B cell (primary cell): ENCODE measurements around the gene MAP2K6. TPM values are rescaled to one million over a fixed set of nuclear protein-coding genes. Genes with fewer than 3 reads are reported as not detected.

Experiments used
- ATAC-seq: fragments of 200-7000 bp; cut with Tn5 transposase; one replicate; pipeline ENCODE4 v1.10.0; 2021; ENCODE audit warnings: low read depth, mild to moderate bottlenecking, moderate number of reproducible peaks, moderate library complexity
- CTCF ChIA-PET: fragments of 350-600 bp; sonication (Branson Sonifier 250); formaldehyde crosslinking; loops from one replicate; lab custom pipeline; 2021; ENCODE audit warnings: antibody characterized with exemption, inconsistent platforms; lab: Charles Lee
- POLR2A ChIA-PET: fragments of 350-600 bp; sonication (Branson Sonifier 250); formaldehyde crosslinking; loops from one replicate; lab custom pipeline; 2021; ENCODE audit warnings: antibody characterized with exemption; lab: Charles Lee
- DNase-seq: peaks from one replicate; pipeline ENCODE4 v3.0.0; 2013
- H2AFZ ChIP-seq: 2 replicates; pipeline ENCODE4 v1.6.1; 2012; ENCODE audit warnings: mild to moderate bottlenecking, low read depth, low read length; ENCODE audit not compliant: insufficient read depth, poor library complexity, severe bottlenecking
- H3K27ac ChIP-seq, 2 donors: 1 replicate in 1 of 2; 2 replicates in 1 of 2; pipeline ENCODE4 v1.5.1; 2012 to 2013; ENCODE audit warnings: low read length in 2 of 2, mild to moderate bottlenecking in 2 of 2, moderate library complexity in 1 of 2
- H3K27me3 ChIP-seq, 4 experiments: fragments of 200-600 bp in 1 of 4; sonication (generic) in 1 of 4; replicated peaks in 1 of 4; 1 replicate in 2 of 4; 2 replicates in 2 of 4; pipeline versions ENCODE4 v1.6.1 to v1.7.0; 2013 to 2016; ENCODE audit warnings: low read length in 3 of 4, mild to moderate bottlenecking in 2 of 4, mixed read lengths in 1 of 4, moderate library complexity in 1 of 4; ENCODE audit not compliant: insufficient read depth in 4 of 4, control insufficient read depth in 3 of 4; ENCODE audit errors: control extremely low read depth in 1 of 4
- H3K36me3 ChIP-seq, 2 experiments: replicated peaks in 1 of 2; 1 replicate in 1 of 2; 2 replicates in 1 of 2; pipeline versions ENCODE4 v1.6.1 to v1.7.1; 2013; ENCODE audit warnings: low read length in 1 of 2; ENCODE audit not compliant: insufficient read depth in 2 of 2, control insufficient read depth in 1 of 2; ENCODE audit errors: control extremely low read depth in 1 of 2, extremely low read depth in 1 of 2
- H3K4me1 ChIP-seq, 2 donors: fragments of 200-600 bp in 1 of 2; sonication (generic) in 1 of 2; 1 replicate in 1 of 2; 2 replicates in 1 of 2; pipeline versions ENCODE4 v1.5.1 to v1.6.1; 2013 to 2017; ENCODE audit warnings: low read length in 2 of 2; ENCODE audit not compliant: control insufficient read depth in 2 of 2, insufficient read depth in 2 of 2
- H3K4me2 ChIP-seq: replicated peaks from 2 replicates; pipeline ENCODE3; 2012; ENCODE audit warnings: mild to moderate bottlenecking, low read depth, low read length; ENCODE audit not compliant: poor library complexity, severe bottlenecking
- H3K4me3 ChIP-seq, 5 experiments: fragments of 200-600 bp in 1 of 5; sonication (generic) in 1 of 5; 1 replicate in 3 of 5; 2 replicates in 2 of 5; pipeline versions ENCODE4 v1.5.1 to v1.7.0; 2011 to 2016; ENCODE audit warnings: low read length in 4 of 5, mild to moderate bottlenecking in 4 of 5, low read depth in 2 of 5, control low read depth in 1 of 5, moderate library complexity in 1 of 5; ENCODE audit not compliant: insufficient read depth in 1 of 5; ENCODE audit errors: control extremely low read depth in 1 of 5, extremely low read depth in 1 of 5
- H3K79me2 ChIP-seq: fragments of 200-600 bp; sonication (generic); one replicate; pipeline ENCODE4 v1.6.0; 2016; ENCODE audit warnings: low read length; ENCODE audit not compliant: control insufficient read depth, insufficient read depth
- H3K9ac ChIP-seq: fragments of 200-600 bp; sonication (generic); 2 replicates; pipeline ENCODE4 v1.6.1; 2017; ENCODE audit warnings: mild to moderate bottlenecking, low read length, moderate library complexity
- H3K9me3 ChIP-seq, 3 donors: one replicate each; pipeline versions ENCODE4 v1.6.1 to v1.7.1; 2013; ENCODE audit warnings: low read length in 2 of 3; ENCODE audit not compliant: control insufficient read depth in 2 of 3, insufficient read depth in 1 of 3; ENCODE audit errors: control extremely low read depth in 1 of 3
- H4K20me1 ChIP-seq: 2 replicates; pipeline ENCODE4 v1.6.0; 2012; ENCODE audit warnings: mild to moderate bottlenecking, low read length; ENCODE audit not compliant: insufficient read depth, control insufficient read depth, poor library complexity, severe bottlenecking
- H3K27ac Mint-ChIP-seq: one replicate; pipeline ENCODE4 v1.8.0; 2021; ENCODE audit warnings: mixed read lengths
- H3K27me3 Mint-ChIP-seq: one replicate; pipeline ENCODE4 v1.8.0; 2021; ENCODE audit warnings: mixed read lengths
- H3K4me1 Mint-ChIP-seq: one replicate; pipeline ENCODE4 v1.8.0; 2021; ENCODE audit warnings: mixed read lengths
- H3K4me3 Mint-ChIP-seq: one replicate; pipeline ENCODE4 v1.8.0; 2021; ENCODE audit warnings: mixed read lengths
- H3K9me3 Mint-ChIP-seq: one replicate; pipeline ENCODE4 v1.8.0; 2022; ENCODE audit warnings: mixed read lengths; ENCODE audit not compliant: insufficient read depth
- CTCF ChIP-seq: fragments of 200-600 bp; IDR thresholded peaks from one replicate; pipeline ENCODE4 v1.8.0; 2022; ENCODE audit warnings: antibody characterized with exemption, mild to moderate bottlenecking
- EZH2 ChIP-seq: IDR thresholded peaks from 2 replicates; pipeline ENCODE4 v1.6.1; 2012; ENCODE audit warnings: borderline replicate concordance, low read depth, mild to moderate bottlenecking, moderate library complexity, low read length; ENCODE audit not compliant: insufficient read depth, poor library complexity, severe bottlenecking
- WGBS: methylation state at CpG from one replicate; pipeline ENCODE4 v1.1.5; 2013; ENCODE audit warnings: missing lambda C conversion rate; ENCODE audit not compliant: insufficient coverage; 5-methylcytosine and 5-hydroxymethylcytosine counted together
- intact Hi-C: fragments of 100-400 bp; cut with micrococcal nuclease; formaldehyde crosslinking; loops from one replicate; pipeline ENCODE4 v1.10.0; 2022
- polyA plus RNA-seq: library from polyadenylated mRNA; depleted of rRNA; stranded (reverse); fragments of >200 nt; gene quantifications from 2 replicates; pipeline ENCODE4 v1.2.3, GENCODE V29; 2012
- total RNA-seq, 2 donors: library from RNA; stranded (reverse); fragments of 120-200 nt in 1 of 2; gene quantifications; 1 replicate in 1 of 2; 2 replicates in 1 of 2; pipeline versions ENCODE4 v1.2.3 to v1.2.4, GENCODE V29; 2013 to 2022

Gene MAP2K6
- total and polyA plus RNA-seq, 2 donors (not counting 1 experiment from before 2014, with no cell fraction given), result 2.4 to 7.7 TPM

DNA sequence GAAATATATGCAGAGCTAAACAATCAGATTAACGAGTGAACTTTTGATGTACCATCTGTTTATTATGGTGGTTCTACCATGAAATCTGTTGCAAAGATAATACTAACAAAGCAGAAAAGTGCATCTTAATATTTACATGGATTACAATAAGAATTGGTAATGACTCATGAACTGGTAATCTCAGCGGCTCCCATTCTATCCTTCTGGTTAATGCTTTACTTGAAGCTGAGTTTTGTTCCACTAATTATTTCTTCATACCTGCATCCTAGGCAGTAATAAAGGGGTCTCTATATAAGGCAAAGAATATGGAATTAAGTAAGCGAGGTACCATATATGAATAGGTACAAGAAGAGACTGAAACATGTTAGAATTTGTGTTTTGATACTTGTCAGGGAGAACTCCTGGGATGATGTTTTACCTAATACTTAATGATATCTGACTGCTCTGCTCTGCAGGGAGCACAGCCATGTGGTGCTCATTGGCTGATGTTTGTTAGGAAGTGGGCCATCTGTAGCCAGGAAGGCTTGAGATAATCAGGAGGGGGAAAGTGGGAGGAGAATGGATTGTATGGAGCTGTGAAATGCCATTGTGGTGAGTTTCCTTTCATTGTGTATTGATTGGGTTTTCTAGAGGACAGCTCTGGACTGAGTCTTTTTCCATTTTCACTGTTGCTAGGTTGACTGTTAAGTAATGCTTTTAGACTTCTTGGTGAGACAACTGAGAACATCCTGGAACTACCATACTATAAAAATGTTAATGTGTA is 52.6 kb downstream of the MAP2K6 start:
- no peak overlapping the region for H2AFZ ChIP-seq
- ATAC-seq, result no peak

More for the DNA sequence above, 52.6 kb downstream of the MAP2K6 start:
- Histone ChIP-seq H3K36me3 (no peaks in the 10 kb centered on the region), H3K79me2 (no peaks in the 10 kb centered on the region), H3K9ac (no peak overlapping the region), H3K4me2 (no peak overlapping the region), H4K20me1 (no peaks in the 10 kb centered on the region), H3K9me3 (no peaks in the 10 kb centered on the region), H3K4me3 (no peak overlapping the region), H3K27me3 (no peaks in the 10 kb centered on the region), H3K27ac (no peak overlapping the region), H3K4me1 (no peaks in the 10 kb centered on the region)
- Mint-ChIP-seq H3K4me3 (no peak overlapping the region), H3K27me3 (no peaks in the 10 kb centered on the region), H3K9me3 (no peaks in the 10 kb centered on the region), H3K4me1 (peaks cover 3% of the 10 kb centered on the region), H3K27ac (no peak overlapping the region)
- CTCF ChIA-PET, result interaction anchor here (1.5 kb wide), 1 partner anchor 29 kb away, joined by 3 read pairs; no protein-coding TSS in a partner anchor
- WGBS, result no CpG with 5 or more reads among the region's 3 CpGs
- TF ChIP-seq EZH2 (no peak), CTCF (no peak)
- POLR2A ChIA-PET, result no interaction called here
- DNase-seq, result no peak
- intact Hi-C loops, result no loop called here
